Measurements from ENCODE around the gene PMPCB. TPM values are rescaled to one million over a fixed set of nuclear protein-coding genes. Genes with fewer than 3 reads are reported as not detected.
A peak's percentile ranks its signal among the peaks of the same experiment; 100 is the strongest.

PMPCB gene
- total and polyA plus RNA-seq, 2 donors from 2014 or later, result 65.8 to 85.3 TPM

- peaks cover 0 to 3% (median 2%) of the 10 kb centered on the region in 3 donors for H3K4me1 ChIP-seq (ENCODE audit: control insufficient read depth in 2 of 3, insufficient read depth in 2 of 3, low read depth in 1 of 3, low read length in 3 of 3)
- FAIRE-seq, result no peak
- TF ChIP-seq CTCF (IDR thresholded peaks at IDR 0.05; ENCODE audit: borderline replicate concordance, extremely low read depth, insufficient read depth), result no peak
- DNase-seq, result no peak
- no peaks in the 10 kb centered on the region for H3K36me3 ChIP-seq (ENCODE audit: control insufficient read depth in 2 of 3, insufficient read depth in 3 of 3, low read length in 3 of 3)
- no peak overlapping the region for H3K4me3 ChIP-seq (ENCODE audit: low read length in 3 of 3)
- no peaks in the 10 kb centered on the region for H3K9me3 ChIP-seq (ENCODE audit: control insufficient read depth in 2 of 3, insufficient read depth in 1 of 3, low read length in 3 of 3)
- H3K27me3 ChIP-seq (ENCODE audit: control insufficient read depth, insufficient read depth, low read length), result no peaks in the 10 kb centered on the region
- intact Hi-C loops (cut with DNase I), result no loop called here
- H3K27ac ChIP-seq (ENCODE audit: low read depth in 2 of 2, low read length in 2 of 2), result no peak overlapping the region
- H3K9ac ChIP-seq (ENCODE audit: low read length in 3 of 3), result no peak overlapping the region
Observed at GRCh38 chr7:103292122-103292521, 5.1 kb upstream of the PMPCB start.

- no peak overlapping the region for H3K27ac ChIP-seq (ENCODE audit: low read depth in 2 of 2, low read length in 2 of 2)
- DNase-seq, result no peak
- intact Hi-C loops (cut with DNase I), result no loop called here
- FAIRE-seq, result no peak
- H3K36me3 ChIP-seq (ENCODE audit: control insufficient read depth in 2 of 3, insufficient read depth in 3 of 3, low read length in 3 of 3), result no peaks in the 10 kb centered on the region
- H3K4me3 ChIP-seq (ENCODE audit: low read length in 3 of 3), result no peak overlapping the region
- no peak overlapping the region for H3K9ac ChIP-seq (ENCODE audit: low read length in 3 of 3)
- TF ChIP-seq CTCF (IDR thresholded peaks at IDR 0.05; ENCODE audit: borderline replicate concordance, extremely low read depth, insufficient read depth), result no peak
- H3K27me3 ChIP-seq (ENCODE audit: control insufficient read depth, insufficient read depth, low read length), result no peaks in the 10 kb centered on the region
- no peaks in the 10 kb centered on the region for H3K9me3 ChIP-seq (ENCODE audit: control insufficient read depth in 2 of 3, insufficient read depth in 1 of 3, low read length in 3 of 3)
- peaks cover 0 to 5% (median 2%) of the 10 kb centered on the region in 3 donors for H3K4me1 ChIP-seq (ENCODE audit: control insufficient read depth in 2 of 3, insufficient read depth in 2 of 3, low read depth in 1 of 3, low read length in 3 of 3)
Observed at GRCh38 chr7:103293526-103293925, 3.7 kb upstream of the PMPCB start.

GRCh38 chr7:103297837-103298179, 573 bp downstream of the PMPCB start:
- intact Hi-C loops (cut with DNase I), result no loop called here
- no peaks in the 10 kb centered on the region for H3K27me3 ChIP-seq (ENCODE audit: control insufficient read depth, insufficient read depth, low read length)
- no peaks in the 10 kb centered on the region for H3K9me3 ChIP-seq (ENCODE audit: control insufficient read depth in 2 of 3, insufficient read depth in 1 of 3, low read length in 3 of 3)
- H3K9ac ChIP-seq (ENCODE audit: low read length in 3 of 3), result peak overlapping the region; percentile 71 to 92 (median 79)
- H3K36me3 ChIP-seq (ENCODE audit: control insufficient read depth in 2 of 3, insufficient read depth in 3 of 3, low read length in 3 of 3), result peaks cover 3 to 9% (median 7%) of the 10 kb centered on the region in 3 donors
- peaks cover 0 to 5% (median 2%) of the 10 kb centered on the region in 3 donors for H3K4me1 ChIP-seq (ENCODE audit: control insufficient read depth in 2 of 3, insufficient read depth in 2 of 3, low read depth in 1 of 3, low read length in 3 of 3)
- TF ChIP-seq CTCF (IDR thresholded peaks at IDR 0.05; ENCODE audit: borderline replicate concordance, extremely low read depth, insufficient read depth), result no peak
- no peak for FAIRE-seq
- DNase-seq, result no peak
- H3K4me3 ChIP-seq (ENCODE audit: low read length in 3 of 3), result peak overlapping the region; percentile 79 to 90 (median 85)
- peak overlapping the region in 1 of 2 donors; percentile 44 for H3K27ac ChIP-seq (ENCODE audit: low read depth in 2 of 2, low read length in 2 of 2)

- TF ChIP-seq CTCF (IDR thresholded peaks at IDR 0.05; ENCODE audit: borderline replicate concordance, extremely low read depth, insufficient read depth), result no peak
- Histone ChIP-seq H3K27me3 (ENCODE audit: control insufficient read depth, insufficient read depth, low read length) (no peaks in the 10 kb centered on the region), H3K4me1 (ENCODE audit: control insufficient read depth in 2 of 3, insufficient read depth in 2 of 3, low read depth in 1 of 3, low read length in 3 of 3) (peaks cover 0 to 5% (median 2%) of the 10 kb centered on the region in 3 donors), H3K9me3 (ENCODE audit: control insufficient read depth in 2 of 3, insufficient read depth in 1 of 3, low read length in 3 of 3) (no peaks in the 10 kb centered on the region), H3K27ac (ENCODE audit: low read depth in 2 of 2, low read length in 2 of 2) (no peak overlapping the region), H3K4me3 (ENCODE audit: low read length in 3 of 3) (no peak overlapping the region), H3K36me3 (ENCODE audit: control insufficient read depth in 2 of 3, insufficient read depth in 3 of 3, low read length in 3 of 3) (peaks cover 3 to 18% (median 9%) of the 10 kb centered on the region in 3 donors), H3K9ac (ENCODE audit: low read length in 3 of 3) (no peak overlapping the region)
- intact Hi-C loops (cut with DNase I), result no loop called here
- FAIRE-seq, result no peak
- no peak for DNase-seq
Observed at GRCh38 chr7:103299660-103300059, 2.4 kb downstream of the PMPCB start.
